Activated T-cell treated with anti-CD3 and anti-CD28 coated beads for 4 hours (primary cell): ENCODE data around the gene AKAP6.

Experiments used
- DNase-seq: peaks from one replicate; pipeline ENCODE4 v3.0.0-alpha.2; 2020

Gene AKAP6

GRCh38 chr14:32494609-32495434 is 165.7 kb downstream of the AKAP6 start:
- no peak for DNase-seq

GRCh38 chr14:32495435-32495734 is 166.3 kb downstream of the AKAP6 start:
- no peak for DNase-seq

GRCh38 chr14:32497248-32497647 is 168.2 kb downstream of the AKAP6 start:
- DNase-seq, result no peak

- no peak for DNase-seq
These were observed 178.2 kb downstream of the AKAP6 start for GRCh38 chr14:32507029-32507984.

- no peak for DNase-seq
These were observed 179.2 kb downstream of the AKAP6 start for GRCh38 chr14:32508281-32508680.

GRCh38 chr14:32509632-32510187 is 180.6 kb downstream of the AKAP6 start:
- no peak for DNase-seq

- DNase-seq, result no peak
These were observed 181.7 kb downstream of the AKAP6 start for GRCh38 chr14:32510815-32511214.

GRCh38 chr14:32512348-32512747 is 183.2 kb downstream of the AKAP6 start:
- DNase-seq, result no peak

- no peak for DNase-seq
These were observed 183.7 kb downstream of the AKAP6 start for GRCh38 chr14:32512813-32513212.

GRCh38 chr14:32513571-32514009 is 184.5 kb downstream of the AKAP6 start:
- DNase-seq, result no peak

GRCh38 chr14:32514236-32514635 is 185.1 kb downstream of the AKAP6 start:
- no peak for DNase-seq

- DNase-seq, result no peak
These were observed 185.6 kb downstream of the AKAP6 start for GRCh38 chr14:32514681-32515080.

GRCh38 chr14:32524609-32525375 is 195.7 kb downstream of the AKAP6 start:
- DNase-seq, result no peak

- DNase-seq, result no peak
These were observed 196.5 kb downstream of the AKAP6 start for GRCh38 chr14:32525591-32525990.

GRCh38 chr14:32530800-32531199 is 201.7 kb downstream of the AKAP6 start:
- DNase-seq, result no peak

GRCh38 chr14:32531942-32532515 is 202.9 kb downstream of the AKAP6 start:
- no peak for DNase-seq

GRCh38 chr14:32534145-32534544 is 205.0 kb downstream of the AKAP6 start:
- DNase-seq, result no peak

GRCh38 chr14:32536175-32536574 is 207.1 kb downstream of the AKAP6 start:
- DNase-seq, result no peak

GRCh38 chr14:32537166-32537565 is 208.1 kb downstream of the AKAP6 start:
- DNase-seq, result no peak

- DNase-seq, result no peak
These were observed 213.4 kb downstream of the AKAP6 start for GRCh38 chr14:32542507-32542906.

- no peak for DNase-seq
These were observed 216.0 kb downstream of the AKAP6 start for GRCh38 chr14:32545095-32545494.

GRCh38 chr14:32545506-32546210 is 216.6 kb downstream of the AKAP6 start:
- no peak for DNase-seq
